ENCODE measurements around the gene CHCHD6.

GRCh38 chr3:126834596-126835471 is 130.8 kb downstream of the CHCHD6 start:
- TF ChIP-seq CTCF (IDR thresholded peaks at IDR 0.05; ENCODE audit: borderline replicate concordance, extremely low read depth, low read length, poor library complexity, severe bottlenecking) (no peak), EZH2 (IDR thresholded peaks at IDR 0.05; ENCODE audit: borderline replicate concordance, low read depth, low read length, severe bottlenecking) (no peak)

Data from DND-41 (cell line).